Measurements from ENCODE around the gene PHOSPHO2. TPM values are rescaled to one million over a fixed set of nuclear protein-coding genes. Genes with fewer than 3 reads are reported as not detected.

The PHOSPHO2 gene
- total RNA-seq = 2.4 and 4.0 TPM in 2 replicates

- Histone ChIP-seq H3K27me3 (ENCODE audit: control insufficient read depth, insufficient read depth, low read length) (no peaks in the 10 kb centered on the region), H3K36me3 (ENCODE audit: control insufficient read depth, insufficient read depth, low read length) (peaks cover 2% of the 10 kb centered on the region), H3K4me3 (ENCODE audit: low read depth, low read length) (peak within 1 kb of the TSS; percentile 77)
- FAIRE-seq (no peak), DNase-seq (ENCODE audit: low read depth) (peak; percentile 92)
- TF ChIP-seq CTCF (IDR thresholded peaks at IDR 0.05; ENCODE audit: insufficient read depth, low read length, severe bottlenecking) = no peak
These were observed at the start of gene PHOSPHO2, which contains the start of gene CFAP210 for GRCh38 chr2:169694113-169694893. Gene PHOSPHO2 (plus strand): TSS chr2:169694469. CDS start chr2:169700972, 6,503 bp downstream. Gene CFAP210 (minus strand): TSS chr2:169694405. CDS start chr2:169694327, 78 bp downstream.

- Histone ChIP-seq H3K4me3 (ENCODE audit: low read depth, low read length) (no peak overlapping the region), H3K36me3 (ENCODE audit: control insufficient read depth, insufficient read depth, low read length) (no peaks in the 10 kb centered on the region), H3K27me3 (ENCODE audit: control insufficient read depth, insufficient read depth, low read length) (no peaks in the 10 kb centered on the region)
- no peak for FAIRE-seq
- no peak for DNase-seq (ENCODE audit: low read depth)
- no peak for TF ChIP-seq CTCF (IDR thresholded peaks at IDR 0.05; ENCODE audit: insufficient read depth, low read length, severe bottlenecking)
These were observed 46.8 kb upstream of the PHOSPHO2 start for GRCh38 chr2:169647496-169647895.

- Histone ChIP-seq H3K36me3 (ENCODE audit: control insufficient read depth, insufficient read depth, low read length) (no peaks in the 10 kb centered on the region), H3K27me3 (ENCODE audit: control insufficient read depth, insufficient read depth, low read length) (no peaks in the 10 kb centered on the region), H3K4me3 (ENCODE audit: low read depth, low read length) (no peak overlapping the region)
- FAIRE-seq (no peak), DNase-seq (ENCODE audit: low read depth) (no peak)
- no peak for TF ChIP-seq CTCF (IDR thresholded peaks at IDR 0.05; ENCODE audit: insufficient read depth, low read length, severe bottlenecking)
These were observed 45.0 kb upstream of the PHOSPHO2 start for GRCh38 chr2:169649278-169649677.

- no peak for FAIRE-seq
- no peak for TF ChIP-seq CTCF (IDR thresholded peaks at IDR 0.05; ENCODE audit: insufficient read depth, low read length, severe bottlenecking)
- no peaks in the 10 kb centered on the region for H3K36me3 ChIP-seq (ENCODE audit: control insufficient read depth, insufficient read depth, low read length)
- H3K27me3 ChIP-seq (ENCODE audit: control insufficient read depth, insufficient read depth, low read length) = no peaks in the 10 kb centered on the region
- no peak overlapping the region for H3K4me3 ChIP-seq (ENCODE audit: low read depth, low read length)
- peak; percentile 65 for DNase-seq (ENCODE audit: low read depth)
These were observed 40.6 kb upstream of the PHOSPHO2 start for GRCh38 chr2:169653636-169654035.

- no peaks in the 10 kb centered on the region for H3K36me3 ChIP-seq (ENCODE audit: control insufficient read depth, insufficient read depth, low read length)
- no peak overlapping the region for H3K4me3 ChIP-seq (ENCODE audit: low read depth, low read length)
- no peaks in the 10 kb centered on the region for H3K27me3 ChIP-seq (ENCODE audit: control insufficient read depth, insufficient read depth, low read length)
- FAIRE-seq = no peak
- no peak for TF ChIP-seq CTCF (IDR thresholded peaks at IDR 0.05; ENCODE audit: insufficient read depth, low read length, severe bottlenecking)
- no peak for DNase-seq (ENCODE audit: low read depth)
These were observed 38.1 kb upstream of the PHOSPHO2 start for GRCh38 chr2:169656164-169656563.
